HepG2 (cell line): ENCODE data around the gene SLC29A1. TPM values are rescaled to one million over a fixed set of nuclear protein-coding genes. Genes with fewer than 3 reads are reported as not detected.

Experiments
- BORCS8-MEF2B ChIP-seq: sonication (generic); formaldehyde crosslinking; IDR thresholded peaks from 2 replicates; pipeline ENCODE4 v1.8.0; 2022; ENCODE audit warnings: mild to moderate bottlenecking, missing genetic modification reagents
- GPN1 ChIP-seq: sonication (generic); formaldehyde crosslinking; IDR thresholded peaks from 2 replicates; pipeline ENCODE4 v1.5.1; 2020; ENCODE audit warnings: missing genetic modification reagents, borderline replicate concordance
- KLF11 ChIP-seq: IDR thresholded peaks from 2 replicates; pipeline ENCODE4 v1.6.1; 2016; ENCODE audit warnings: missing compliant biosample characterization
- NRL ChIP-seq: sonication (generic); formaldehyde crosslinking; IDR thresholded peaks from 2 replicates; pipeline ENCODE4 v1.5.0; 2020; ENCODE audit warnings: missing genetic modification reagents, mild to moderate bottlenecking, moderate library complexity, borderline replicate concordance
- PAWR ChIP-seq: sonication (generic); formaldehyde crosslinking; IDR thresholded peaks from 2 replicates; pipeline ENCODE4 v1.4.0; 2020; ENCODE audit warnings: missing genetic modification reagents, mild to moderate bottlenecking, borderline replicate concordance
- PLRG1 ChIP-seq: fragments of 450-650 bp; conservative IDR thresholded peaks from 2 replicates; pipeline ENCODE4 v1.6.1; 2016
- POLR2AphosphoS2 ChIP-seq: IDR thresholded peaks from 2 replicates; pipeline ENCODE4 v1.6.1; 2011; ENCODE audit warnings: low read depth, low read length, improper control_type of control experiment
- RBM39 ChIP-seq: fragments of 200-400 bp; formaldehyde crosslinking; IDR thresholded peaks from one replicate; pipeline ENCODE4 v1.6.1; 2018; ENCODE audit warnings: antibody characterized with exemption, mild to moderate bottlenecking, low read depth, low read length; ENCODE audit not compliant: poor library complexity, severe bottlenecking
- RFX1 ChIP-seq: fragments of 450-650 bp; IDR thresholded peaks from 2 replicates; pipeline ENCODE4 v1.6.1; 2017
- RFX3 ChIP-seq: IDR thresholded peaks from 2 replicates; pipeline ENCODE4 v1.6.1; 2016; ENCODE audit warnings: missing biosample characterization, missing genetic modification reagents
- TAF1 ChIP-seq: sonication (generic); formaldehyde crosslinking; IDR thresholded peaks from 2 replicates; pipeline ENCODE4 v1.4.0; 2020; ENCODE audit warnings: missing genetic modification reagents
- YEATS4 ChIP-seq: sonication (generic); formaldehyde crosslinking; IDR thresholded peaks from 2 replicates; pipeline ENCODE4 v1.4.0; 2020; ENCODE audit warnings: missing genetic modification reagents, borderline replicate concordance
- ZNF263 ChIP-seq: sonication (generic); formaldehyde crosslinking; IDR thresholded peaks from 2 replicates; pipeline ENCODE4 v1.4.0; 2020; ENCODE audit warnings: missing genetic modification reagents
- ZNF274 ChIP-seq: sonication (generic); formaldehyde crosslinking; IDR thresholded peaks from 2 replicates; pipeline ENCODE4 v1.5.1; 2020; ENCODE audit warnings: mild to moderate bottlenecking, missing genetic modification reagents
- ZNF335 ChIP-seq: sonication (generic); formaldehyde crosslinking; IDR thresholded peaks from 2 replicates; pipeline ENCODE4 v1.4.0; 2020; ENCODE audit warnings: missing genetic modification reagents
- ZNF382 ChIP-seq: sonication (generic); formaldehyde crosslinking; IDR thresholded peaks from 2 replicates; pipeline ENCODE4 v1.5.0; 2020; ENCODE audit warnings: missing genetic modification reagents, mild to moderate bottlenecking, borderline replicate concordance
- ZNF430 ChIP-seq: sonication (generic); formaldehyde crosslinking; IDR thresholded peaks from 2 replicates; pipeline ENCODE4 v1.9.0; 2021; ENCODE audit warnings: mild to moderate bottlenecking, missing genetic modification reagents
- ZNF44 ChIP-seq: sonication (generic); formaldehyde crosslinking; IDR thresholded peaks from 2 replicates; pipeline ENCODE4 v1.5.1; 2020; ENCODE audit warnings: mild to moderate bottlenecking, missing genetic modification reagents
- ZNF441 ChIP-seq: sonication (generic); formaldehyde crosslinking; IDR thresholded peaks from 2 replicates; pipeline ENCODE4 v1.7.0; 2021; ENCODE audit warnings: missing genetic modification reagents, borderline replicate concordance
- ZNF780A ChIP-seq: sonication (generic); formaldehyde crosslinking; IDR thresholded peaks from 2 replicates; pipeline ENCODE4 v1.8.0; 2022; ENCODE audit warnings: mild to moderate bottlenecking, missing genetic modification reagents, moderate library complexity
- ZNF83 ChIP-seq: sonication (generic); formaldehyde crosslinking; IDR thresholded peaks from 2 replicates; pipeline ENCODE4 v1.4.0; 2020; ENCODE audit warnings: missing genetic modification reagents, mild to moderate bottlenecking, borderline replicate concordance
- polyA plus RNA-seq, 8 experiments: library from polyadenylated mRNA; depleted of rRNA in 3 of 8; stranded (reverse) in 7 of 8; unstranded in 1 of 8; fragments of >200 nt; fragmentation: Illumina TruSeq in 4 of 8; extraction: Trizol in 4 of 8; gene quantifications; 2 replicates each; pipeline versions ENCODE4 v1.2.1 to v1.2.3, GENCODE V29; 2011 to 2016; ENCODE audit warnings: low read depth in 4 of 8, missing spikeins in 1 of 8, mixed read lengths in 1 of 8; ENCODE audit not compliant: insufficient read depth in 1 of 8
- total RNA-seq, 5 experiments: library from RNA; depleted of rRNA; stranded (reverse); fragments of >200 nt; fragmentation: Illumina TruSeq; extraction: Trizol; gene quantifications; 2 replicates each; pipeline ENCODE4 v1.2.3, GENCODE V29; 2016; ENCODE audit warnings: low read depth in 1 of 5
- TF ChIP-seq, protein P1 (sequence below), 2 experiments: sonication (generic) in 1 of 2; formaldehyde crosslinking in 1 of 2; IDR thresholded peaks; 2 replicates each; pipeline versions ENCODE4 v1.4.0 to v1.6.1; 2018 to 2020; ENCODE audit warnings: missing genetic modification reagents in 2 of 2, borderline replicate concordance in 1 of 2, low read depth in 1 of 2, mild to moderate bottlenecking in 1 of 2, missing biosample characterization in 1 of 2
- TF ChIP-seq, protein P2 (sequence below): sonication (generic); formaldehyde crosslinking; IDR thresholded peaks from 2 replicates; pipeline ENCODE4; 2020; ENCODE audit warnings: missing genetic modification reagents, mild to moderate bottlenecking, borderline replicate concordance
- TF ChIP-seq, protein P3 (sequence below): sonication (generic); formaldehyde crosslinking; IDR thresholded peaks from 2 replicates; pipeline ENCODE4 v1.4.0; 2020; ENCODE audit warnings: mild to moderate bottlenecking, low read depth, missing genetic modification reagents

The SLC29A1 gene
- total and polyA plus RNA-seq, 2 of the 13 experiments (the other 11 are each of a cell fraction or from before 2014, with no cell fraction given): 43.2 to 106 TPM

- TF ChIP-seq, protein P1, sequence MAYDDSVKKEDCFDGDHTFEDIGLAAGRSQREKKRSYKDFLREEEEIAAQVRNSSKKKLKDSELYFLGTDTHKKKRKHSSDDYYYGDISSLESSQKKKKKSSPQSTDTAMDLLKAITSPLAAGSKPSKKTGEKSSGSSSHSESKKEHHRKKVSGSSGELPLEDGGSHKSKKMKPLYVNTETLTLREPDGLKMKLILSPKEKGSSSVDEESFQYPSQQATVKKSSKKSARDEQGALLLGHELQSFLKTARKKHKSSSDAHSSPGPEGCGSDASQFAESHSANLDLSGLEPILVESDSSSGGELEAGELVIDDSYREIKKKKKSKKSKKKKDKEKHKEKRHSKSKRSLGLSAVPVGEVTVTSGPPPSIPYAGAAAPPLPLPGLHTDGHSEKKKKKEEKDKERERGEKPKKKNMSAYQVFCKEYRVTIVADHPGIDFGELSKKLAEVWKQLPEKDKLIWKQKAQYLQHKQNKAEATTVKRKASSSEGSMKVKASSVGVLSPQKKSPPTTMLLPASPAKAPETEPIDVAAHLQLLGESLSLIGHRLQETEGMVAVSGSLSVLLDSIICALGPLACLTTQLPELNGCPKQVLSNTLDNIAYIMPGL (CRISPR knock-in tag; IDR thresholded peaks at IDR 0.05; ENCODE audit: borderline replicate concordance in 1 of 2, low read depth in 1 of 2): no peak
- TF ChIP-seq ZNF83 (CRISPR knock-in tag) (no peak), KLF11 (no peak), ZNF441 (CRISPR knock-in tag) (no peak), RFX1 (no peak), ZNF430 (no peak), RFX3 (CRISPR knock-in tag) (no peak), ZNF780A (CRISPR knock-in tag) (0 out of 2 replicates have a peak, but pooled peaks have one; percentile 14), ZNF263 (CRISPR knock-in tag) (no peak), BORCS8-MEF2B (CRISPR knock-in tag) (peak; percentile 35; the same call in 1 of the 2 replicates), GPN1 (CRISPR knock-in tag) (no peak), PAWR (CRISPR knock-in tag) (no peak), ZNF335 (no peak), ZNF382 (CRISPR knock-in tag) (no peak), POLR2AphosphoS2 (peak; percentile 50), YEATS4 (CRISPR knock-in tag) (no peak), NRL (CRISPR knock-in tag) (peak; percentile 61; the same call in 1 of the 2 replicates), PLRG1 (no peak), TAF1 (CRISPR knock-in tag) (no peak), RBM39 (no peak), ZNF274 (CRISPR knock-in tag) (no peak), ZNF44 (CRISPR knock-in tag) (no peak)
- TF ChIP-seq, protein P2, sequence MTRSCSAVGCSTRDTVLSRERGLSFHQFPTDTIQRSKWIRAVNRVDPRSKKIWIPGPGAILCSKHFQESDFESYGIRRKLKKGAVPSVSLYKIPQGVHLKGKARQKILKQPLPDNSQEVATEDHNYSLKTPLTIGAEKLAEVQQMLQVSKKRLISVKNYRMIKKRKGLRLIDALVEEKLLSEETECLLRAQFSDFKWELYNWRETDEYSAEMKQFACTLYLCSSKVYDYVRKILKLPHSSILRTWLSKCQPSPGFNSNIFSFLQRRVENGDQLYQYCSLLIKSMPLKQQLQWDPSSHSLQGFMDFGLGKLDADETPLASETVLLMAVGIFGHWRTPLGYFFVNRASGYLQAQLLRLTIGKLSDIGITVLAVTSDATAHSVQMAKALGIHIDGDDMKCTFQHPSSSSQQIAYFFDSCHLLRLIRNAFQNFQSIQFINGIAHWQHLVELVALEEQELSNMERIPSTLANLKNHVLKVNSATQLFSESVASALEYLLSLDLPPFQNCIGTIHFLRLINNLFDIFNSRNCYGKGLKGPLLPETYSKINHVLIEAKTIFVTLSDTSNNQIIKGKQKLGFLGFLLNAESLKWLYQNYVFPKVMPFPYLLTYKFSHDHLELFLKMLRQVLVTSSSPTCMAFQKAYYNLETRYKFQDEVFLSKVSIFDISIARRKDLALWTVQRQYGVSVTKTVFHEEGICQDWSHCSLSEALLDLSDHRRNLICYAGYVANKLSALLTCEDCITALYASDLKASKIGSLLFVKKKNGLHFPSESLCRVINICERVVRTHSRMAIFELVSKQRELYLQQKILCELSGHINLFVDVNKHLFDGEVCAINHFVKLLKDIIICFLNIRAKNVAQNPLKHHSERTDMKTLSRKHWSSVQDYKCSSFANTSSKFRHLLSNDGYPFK (CRISPR knock-in tag): no peak
- TF ChIP-seq, protein P3, sequence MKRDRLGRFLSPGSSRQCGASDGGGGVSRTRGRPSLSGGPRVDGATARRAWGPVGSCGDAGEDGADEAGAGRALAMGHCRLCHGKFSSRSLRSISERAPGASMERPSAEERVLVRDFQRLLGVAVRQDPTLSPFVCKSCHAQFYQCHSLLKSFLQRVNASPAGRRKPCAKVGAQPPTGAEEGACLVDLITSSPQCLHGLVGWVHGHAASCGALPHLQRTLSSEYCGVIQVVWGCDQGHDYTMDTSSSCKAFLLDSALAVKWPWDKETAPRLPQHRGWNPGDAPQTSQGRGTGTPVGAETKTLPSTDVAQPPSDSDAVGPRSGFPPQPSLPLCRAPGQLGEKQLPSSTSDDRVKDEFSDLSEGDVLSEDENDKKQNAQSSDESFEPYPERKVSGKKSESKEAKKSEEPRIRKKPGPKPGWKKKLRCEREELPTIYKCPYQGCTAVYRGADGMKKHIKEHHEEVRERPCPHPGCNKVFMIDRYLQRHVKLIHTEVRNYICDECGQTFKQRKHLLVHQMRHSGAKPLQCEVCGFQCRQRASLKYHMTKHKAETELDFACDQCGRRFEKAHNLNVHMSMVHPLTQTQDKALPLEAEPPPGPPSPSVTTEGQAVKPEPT: no peak
Measured at GRCh38 chr6:44255105-44255808, 31.9 kb downstream of the SLC29A1 start (continued).
